ENCODE measurements around the gene CHCHD1.
A peak's percentile ranks its signal among the peaks of the same experiment; 100 is the strongest.

Gene CHCHD1

GRCh38 chr10:73769396-73769795 lies 12.5 kb upstream of the CHCHD1 start:
- Histone ChIP-seq H3K4me3 (ENCODE audit: low read depth, low read length) (no peak overlapping the region), H2BK5ac (ENCODE audit: low read depth, low read length, poor library complexity) (no peak overlapping the region)

GRCh38 chr10:73771722-73772280 lies 10.0 kb upstream of the CHCHD1 start:
- no CpG with 5 or more reads among the region's 17 CpGs for WGBS (ENCODE audit: extremely low coverage, insufficient coverage, insufficient read length)
- Histone ChIP-seq H3K27ac (ENCODE audit: low read depth, low read length) (peak overlapping the region; percentile 98), H4K8ac (ENCODE audit: low read depth, low read length) (peak overlapping the region; percentile 97), H4K12ac (ENCODE audit: low read depth, low read length) (peak overlapping the region; percentile 23), H2BK5ac (ENCODE audit: low read depth, low read length, poor library complexity) (peak overlapping the region; percentile 82), H3K23ac (ENCODE audit: low read length) (no peak overlapping the region), H3K79me1 (ENCODE audit: low read length) (peaks cover 12% of the 10 kb centered on the region), H3K4ac (ENCODE audit: low read depth, low read length) (peak overlapping the region; percentile 2), H3K27me3 (ENCODE audit: insufficient read depth, low read length) (no peaks in the 10 kb centered on the region), H3K79me2 (ENCODE audit: control insufficient read depth, insufficient read depth, low read length, poor library complexity) (peaks cover 12% of the 10 kb centered on the region), H3K18ac (ENCODE audit: low read length) (peak overlapping the region; percentile 84), H3K9me3 (ENCODE audit: insufficient read depth, low read depth, low read length) (peaks cover 3% of the 10 kb centered on the region), H3K36me3 (ENCODE audit: control insufficient read depth in 1 of 2, insufficient read depth in 2 of 2, low read length in 2 of 2) (peaks cover 38 to 54% of the 10 kb centered on the region in 2 experiments), H4K91ac (ENCODE audit: low read depth, low read length) (peak overlapping the region; percentile 98), H2BK120ac (ENCODE audit: insufficient read depth, low read length, poor library complexity) (no peak overlapping the region), H3K4me3 (ENCODE audit: low read depth, low read length) (peak overlapping the region; percentile 97), H3K9ac (ENCODE audit: low read length) (peak overlapping the region; percentile 94), H3K4me1 (ENCODE audit: control insufficient read depth in 1 of 2, insufficient read depth in 2 of 2, low read length in 2 of 2) (peaks cover 6 to 18% of the 10 kb centered on the region in 2 experiments), H2AFZ (ENCODE audit: insufficient read depth, low read length, poor library complexity) (no peak overlapping the region), H3K4me2 (ENCODE audit: low read length) (peak overlapping the region; percentile 86), H3K14ac (ENCODE audit: low read length) (peak overlapping the region; percentile 97), H2BK12ac (ENCODE audit: low read length) (no peak overlapping the region), H2AK5ac (ENCODE audit: low read length) (peak overlapping the region; percentile 1)
- peak in 1 of 2 donors; percentile 88 for DNase-seq

More at GRCh38 chr10:73769396-73769795, 12.5 kb upstream of the CHCHD1 start:
- H3K79me2 ChIP-seq (ENCODE audit: control insufficient read depth, insufficient read depth, low read length, poor library complexity) = peaks cover 12% of the 10 kb centered on the region
- no peak overlapping the region for H4K12ac ChIP-seq (ENCODE audit: low read depth, low read length)
- no peak overlapping the region for H4K8ac ChIP-seq (ENCODE audit: low read depth, low read length)
- H3K9me3 ChIP-seq (ENCODE audit: insufficient read depth, low read depth, low read length) = peaks cover 3% of the 10 kb centered on the region
- no peak overlapping the region for H3K4ac ChIP-seq (ENCODE audit: low read depth, low read length)
- H2BK120ac ChIP-seq (ENCODE audit: insufficient read depth, low read length, poor library complexity) = no peak overlapping the region
- H4K91ac ChIP-seq (ENCODE audit: low read depth, low read length) = no peak overlapping the region
- H3K36me3 ChIP-seq (ENCODE audit: control insufficient read depth in 1 of 2, insufficient read depth in 2 of 2, low read length in 2 of 2) = peaks cover 41 to 68% of the 10 kb centered on the region in 2 experiments
- H3K27ac ChIP-seq (ENCODE audit: low read depth, low read length) = no peak overlapping the region
- H3K27me3 ChIP-seq (ENCODE audit: insufficient read depth, low read length) = no peaks in the 10 kb centered on the region
- no peak overlapping the region for H3K9ac ChIP-seq (ENCODE audit: low read length)
- H3K79me1 ChIP-seq (ENCODE audit: low read length) = peaks cover 12% of the 10 kb centered on the region
- peaks cover 3 to 11% of the 10 kb centered on the region in 2 experiments for H3K4me1 ChIP-seq (ENCODE audit: control insufficient read depth in 1 of 2, insufficient read depth in 2 of 2, low read length in 2 of 2)
- H3K23ac ChIP-seq (ENCODE audit: low read length) = no peak overlapping the region
- no peak overlapping the region for H3K18ac ChIP-seq (ENCODE audit: low read length)
- no peak overlapping the region for H3K4me2 ChIP-seq (ENCODE audit: low read length)
- H2AFZ ChIP-seq (ENCODE audit: insufficient read depth, low read length, poor library complexity) = no peak overlapping the region
- DNase-seq = no peak
- no peak overlapping the region for H2AK5ac ChIP-seq (ENCODE audit: low read length)
- no peak overlapping the region for H3K14ac ChIP-seq (ENCODE audit: low read length)
- no peak overlapping the region for H2BK12ac ChIP-seq (ENCODE audit: low read length)
- no CpG with 5 or more reads among the region's 5 CpGs for WGBS (ENCODE audit: extremely low coverage, insufficient coverage, insufficient read length)

- WGBS (ENCODE audit: extremely low coverage, insufficient coverage, insufficient read length) = no CpG with 5 or more reads among the region's 101 CpGs
- peak overlapping the region; percentile 82 for H2BK5ac ChIP-seq (ENCODE audit: low read depth, low read length, poor library complexity)
- peaks cover 12% of the 10 kb centered on the region for H3K79me1 ChIP-seq (ENCODE audit: low read length)
Observed at GRCh38 chr10:73772281-73773151, 9.3 kb upstream of the CHCHD1 start.

GRCh38 chr10:73773152-73773879 lies 8.5 kb upstream of the CHCHD1 start:
- Histone ChIP-seq H3K27ac (ENCODE audit: low read depth, low read length) (peak overlapping the region; percentile 98), H3K79me2 (ENCODE audit: control insufficient read depth, insufficient read depth, low read length, poor library complexity) (peaks cover 12% of the 10 kb centered on the region), H3K23ac (ENCODE audit: low read length) (no peak overlapping the region), H3K14ac (ENCODE audit: low read length) (peak overlapping the region; percentile 53), H3K9ac (ENCODE audit: low read length) (peak overlapping the region; percentile 70), H4K91ac (ENCODE audit: low read depth, low read length) (peak overlapping the region; percentile 65), H3K4me3 (ENCODE audit: low read depth, low read length) (peak overlapping the region; percentile 97), H2BK12ac (ENCODE audit: low read length) (no peak overlapping the region), H3K18ac (ENCODE audit: low read length) (peak overlapping the region; percentile 30), H3K4ac (ENCODE audit: low read depth, low read length) (peak overlapping the region; percentile 35), H2BK120ac (ENCODE audit: insufficient read depth, low read length, poor library complexity) (no peak overlapping the region), H3K36me3 (ENCODE audit: control insufficient read depth in 1 of 2, insufficient read depth in 2 of 2, low read length in 2 of 2) (peaks cover 36 to 49% of the 10 kb centered on the region in 2 experiments), H3K27me3 (ENCODE audit: insufficient read depth, low read length) (no peaks in the 10 kb centered on the region), H2AK5ac (ENCODE audit: low read length) (peak overlapping the region; percentile 33), H4K8ac (ENCODE audit: low read depth, low read length) (peak overlapping the region; percentile 97), H2AFZ (ENCODE audit: insufficient read depth, low read length, poor library complexity) (peak overlapping the region; percentile 44), H3K9me3 (ENCODE audit: insufficient read depth, low read depth, low read length) (peaks cover 3% of the 10 kb centered on the region), H4K12ac (ENCODE audit: low read depth, low read length) (peak overlapping the region; percentile 22), H3K4me1 (ENCODE audit: control insufficient read depth in 1 of 2, insufficient read depth in 2 of 2, low read length in 2 of 2) (peaks cover 6 to 18% of the 10 kb centered on the region in 2 experiments), H2BK5ac (ENCODE audit: low read depth, low read length, poor library complexity) (no peak overlapping the region), H3K4me2 (ENCODE audit: low read length) (peak overlapping the region; percentile 86), H3K79me1 (ENCODE audit: low read length) (peaks cover 12% of the 10 kb centered on the region)
- whole genome bisulfite sequencing (ENCODE audit: extremely low coverage, insufficient coverage, insufficient read length) = no CpG with 5 or more reads among the region's 29 CpGs
- DNase-seq = no peak

More at GRCh38 chr10:73772281-73773151, 9.3 kb upstream of the CHCHD1 start:
- H3K23ac ChIP-seq (ENCODE audit: low read length) = no peak overlapping the region
- H3K4me1 ChIP-seq (ENCODE audit: control insufficient read depth in 1 of 2, insufficient read depth in 2 of 2, low read length in 2 of 2) = peaks cover 6 to 18% of the 10 kb centered on the region in 2 experiments
- peaks cover 12% of the 10 kb centered on the region for H3K79me2 ChIP-seq (ENCODE audit: control insufficient read depth, insufficient read depth, low read length, poor library complexity)
- peak overlapping the region; percentile 97 for H3K4me3 ChIP-seq (ENCODE audit: low read depth, low read length)
- peak overlapping the region; percentile 84 for H3K18ac ChIP-seq (ENCODE audit: low read length)
- no peaks in the 10 kb centered on the region for H3K27me3 ChIP-seq (ENCODE audit: insufficient read depth, low read length)
- H4K12ac ChIP-seq (ENCODE audit: low read depth, low read length) = peak overlapping the region; percentile 97
- peak overlapping the region; percentile 97 for H4K8ac ChIP-seq (ENCODE audit: low read depth, low read length)
- peak overlapping the region; percentile 86 for H3K4me2 ChIP-seq (ENCODE audit: low read length)
- peak overlapping the region; percentile 98 for H3K27ac ChIP-seq (ENCODE audit: low read depth, low read length)
- H4K91ac ChIP-seq (ENCODE audit: low read depth, low read length) = peak overlapping the region; percentile 98
- H3K9me3 ChIP-seq (ENCODE audit: insufficient read depth, low read depth, low read length) = peaks cover 3% of the 10 kb centered on the region
- peak overlapping the region; percentile 94 for H3K9ac ChIP-seq (ENCODE audit: low read length)
- peak overlapping the region; percentile 84 for H2AFZ ChIP-seq (ENCODE audit: insufficient read depth, low read length, poor library complexity)
- peaks cover 36 to 49% of the 10 kb centered on the region in 2 experiments for H3K36me3 ChIP-seq (ENCODE audit: control insufficient read depth in 1 of 2, insufficient read depth in 2 of 2, low read length in 2 of 2)
- peak; percentile 82 to 85 for DNase-seq
- no peak overlapping the region for H2BK12ac ChIP-seq (ENCODE audit: low read length)
- H3K4ac ChIP-seq (ENCODE audit: low read depth, low read length) = peak overlapping the region; percentile 87
- peak overlapping the region; percentile 97 for H3K14ac ChIP-seq (ENCODE audit: low read length)
- H2BK120ac ChIP-seq (ENCODE audit: insufficient read depth, low read length, poor library complexity) = peak overlapping the region; percentile 92
- peak overlapping the region; percentile 55 for H2AK5ac ChIP-seq (ENCODE audit: low read length)

All from trophoblast cell (in vitro differentiated cells and primary cell).